HG03354 (cell line): ENCODE measurements around the gene LAPTM4A.
"Not testable (repeated sequence)": the region's sequence is repeated elsewhere in the genome, so short reads cannot be mapped to it uniquely, and the experiment has no call there.

ENCODE experiments used
- ATAC-seq: cut with Tn5 transposase; IDR thresholded peaks from one replicate; pipeline ENCODE4 v1.9.1; 2021; ENCODE audit warnings: mild to moderate bottlenecking; ENCODE audit not compliant: unreplicated experiment, poor library complexity, severe bottlenecking

Gene LAPTM4A

GRCh38 chr2:20051532-20052228 is at the start of gene LAPTM4A:
LAPTM4A (minus strand) TSS chr2:20051628; CDS start chr2:20051520, 108 bp downstream.
- ATAC-seq, result peak; percentile 95

GRCh38 chr2:20100711-20101110 is 49.3 kb upstream of the LAPTM4A start:
- no peak for ATAC-seq

- no peak for ATAC-seq
These were observed 48.4 kb upstream of the LAPTM4A start for GRCh38 chr2:20099780-20100179.

GRCh38 chr2:20097889-20098714 is 46.7 kb upstream of the LAPTM4A start:
- ATAC-seq, result peak; percentile 97

- ATAC-seq, result no peak
These were observed 44.0 kb upstream of the LAPTM4A start for GRCh38 chr2:20095469-20095868.

GRCh38 chr2:20094955-20095354 is 43.5 kb upstream of the LAPTM4A start:
- ATAC-seq, result no peak

GRCh38 chr2:20094142-20094755 is 42.8 kb upstream of the LAPTM4A start:
- ATAC-seq, result no peak

GRCh38 chr2:20093263-20094141 is 42.1 kb upstream of the LAPTM4A start:
- ATAC-seq, result no peak

- ATAC-seq, result no peak
These were observed 41.4 kb upstream of the LAPTM4A start for GRCh38 chr2:20092901-20093235.

GRCh38 chr2:20092226-20092900 is 40.9 kb upstream of the LAPTM4A start:
- ATAC-seq, result no peak

GRCh38 chr2:20091305-20091991 is 40.0 kb upstream of the LAPTM4A start:
- ATAC-seq, result no peak

GRCh38 chr2:20089715-20090464 is 38.5 kb upstream of the LAPTM4A start:
- ATAC-seq, result no peak

GRCh38 chr2:20085909-20086308 is 34.5 kb upstream of the LAPTM4A start:
- not testable (repeated sequence) for ATAC-seq

- ATAC-seq, result not testable (repeated sequence)
These were observed 31.4 kb upstream of the LAPTM4A start for GRCh38 chr2:20082812-20083211.

GRCh38 chr2:20081841-20082240 is 30.4 kb upstream of the LAPTM4A start:
- no peak for ATAC-seq

- ATAC-seq, result no peak
These were observed 29.5 kb upstream of the LAPTM4A start for GRCh38 chr2:20080839-20081415.

GRCh38 chr2:20080428-20080827 is 29.0 kb upstream of the LAPTM4A start:
- no peak for ATAC-seq
